Measurements from ENCODE around the gene SLC25A13.
"Not testable (repeated sequence)": the region's sequence is repeated elsewhere in the genome, so short reads cannot be mapped to it uniquely, and the experiment has no call there.

The SLC25A13 gene

GRCh38 chr7:96297446-96297845 is 24.5 kb downstream of the SLC25A13 start:
- DNase-seq, result not testable (repeated sequence)

GRCh38 chr7:96293911-96294310 is 28.0 kb downstream of the SLC25A13 start:
- not testable (repeated sequence) for DNase-seq

GRCh38 chr7:96287559-96287958 is 34.3 kb downstream of the SLC25A13 start:
- no peak for DNase-seq

- no peak for DNase-seq
Measured at GRCh38 chr7:96287132-96287531, 34.8 kb downstream of the SLC25A13 start.

GRCh38 chr7:96285579-96285978 is 36.3 kb downstream of the SLC25A13 start:
- no peak for DNase-seq

GRCh38 chr7:96284835-96285234 is 37.1 kb downstream of the SLC25A13 start:
- DNase-seq, result no peak

GRCh38 chr7:96284240-96284639 is 37.7 kb downstream of the SLC25A13 start:
- no peak for DNase-seq

GRCh38 chr7:96282835-96283234 is 39.1 kb downstream of the SLC25A13 start:
- DNase-seq, result no peak

- no peak for DNase-seq
Measured at GRCh38 chr7:96277921-96278320, 44.0 kb downstream of the SLC25A13 start.

GRCh38 chr7:96276019-96276418 is 45.9 kb downstream of the SLC25A13 start:
- no peak for DNase-seq

GRCh38 chr7:96273716-96274115 is 48.2 kb downstream of the SLC25A13 start:
- DNase-seq, result no peak

- no peak for DNase-seq
Measured at GRCh38 chr7:96269246-96269994, 52.5 kb downstream of the SLC25A13 start.

- DNase-seq, result no peak
Measured at GRCh38 chr7:96266580-96266979, 55.3 kb downstream of the SLC25A13 start.

GRCh38 chr7:96266015-96266414 is 55.9 kb downstream of the SLC25A13 start:
- DNase-seq, result no peak

- DNase-seq, result no peak
Measured at GRCh38 chr7:96253964-96254363, 67.9 kb downstream of the SLC25A13 start.

- DNase-seq, result no peak
Measured at GRCh38 chr7:96253441-96253840, 68.5 kb downstream of the SLC25A13 start.

- DNase-seq, result no peak
Measured at GRCh38 chr7:96250776-96251361, 71.0 kb downstream of the SLC25A13 start.

GRCh38 chr7:96248405-96248804 is 73.5 kb downstream of the SLC25A13 start:
- no peak for DNase-seq

- no peak for DNase-seq
Measured at GRCh38 chr7:96246919-96247318, 75.0 kb downstream of the SLC25A13 start.

GRCh38 chr7:96244992-96245292 is 77.0 kb downstream of the SLC25A13 start:
- DNase-seq, result no peak

- no peak for DNase-seq
Measured at GRCh38 chr7:96244244-96244991, 77.5 kb downstream of the SLC25A13 start.

GRCh38 chr7:96243241-96243640 is 78.7 kb downstream of the SLC25A13 start:
- no peak for DNase-seq

- no peak for DNase-seq
Measured at GRCh38 chr7:96241855-96242254, 80.0 kb downstream of the SLC25A13 start.
